ENCODE results near the gene DGKZ.

The DGKZ gene

GRCh38 chr11:46333394-46333947, 13.8 kb upstream of the DGKZ start:
- peak overlapping the region; percentile 55; the same call in 1 of the 2 replicates for H3K4me2 ChIP-seq (ENCODE audit: low read length)
- no peaks in the 10 kb centered on the region for H3K79me2 ChIP-seq (ENCODE audit: insufficient read depth, low read length)
- TF ChIP-seq CTCF (IDR thresholded peaks at IDR 0.05; ENCODE audit: low read length): no peak
- H3K36me3 ChIP-seq (ENCODE audit: insufficient read depth, low read length): no peaks in the 10 kb centered on the region
- no peaks in the 10 kb centered on the region for H3K9me2 ChIP-seq (ENCODE audit: low read depth, low read length)
- no peaks in the 10 kb centered on the region for H3K9me3 ChIP-seq (ENCODE audit: low read length)
- peaks cover 24% of the 10 kb centered on the region; the same call in 1 of the 2 replicates for H3K27me3 ChIP-seq (ENCODE audit: insufficient read depth, low read length)
- H3K4me1 ChIP-seq (ENCODE audit: insufficient read depth, low read length, severe bottlenecking): no peaks in the 10 kb centered on the region
- no peak overlapping the region for H3K9ac ChIP-seq (ENCODE audit: low read length)
- no peaks in the 10 kb centered on the region for H4K20me1 ChIP-seq (ENCODE audit: insufficient read depth, low read length)
- no peak overlapping the region for H3K27ac ChIP-seq (ENCODE audit: low read depth, low read length, poor library complexity, severe bottlenecking)
- H3K4me3 ChIP-seq (ENCODE audit: low read depth, low read length, poor library complexity, severe bottlenecking): peak overlapping the region; percentile 41
- no peaks in the 10 kb centered on the region for H3F3A ChIP-seq (ENCODE audit: insufficient read depth, low read length)
- H2AFZ ChIP-seq (ENCODE audit: low read length): no peak overlapping the region

- H3K27ac ChIP-seq (ENCODE audit: low read depth, low read length, poor library complexity, severe bottlenecking): no peak overlapping the region
- no peaks in the 10 kb centered on the region for H4K20me1 ChIP-seq (ENCODE audit: insufficient read depth, low read length)
- H3K9me3 ChIP-seq (ENCODE audit: low read length): no peaks in the 10 kb centered on the region
- no peaks in the 10 kb centered on the region for H3K79me2 ChIP-seq (ENCODE audit: insufficient read depth, low read length)
- H3K4me2 ChIP-seq (ENCODE audit: low read length): no peak overlapping the region
- H3F3A ChIP-seq (ENCODE audit: insufficient read depth, low read length): no peaks in the 10 kb centered on the region
- no peak overlapping the region for H3K9ac ChIP-seq (ENCODE audit: low read length)
- no peak overlapping the region for H2AFZ ChIP-seq (ENCODE audit: low read length)
- H3K4me3 ChIP-seq (ENCODE audit: low read depth, low read length, poor library complexity, severe bottlenecking): no peak overlapping the region
- H3K9me2 ChIP-seq (ENCODE audit: low read depth, low read length): no peaks in the 10 kb centered on the region
- no peaks in the 10 kb centered on the region for H3K4me1 ChIP-seq (ENCODE audit: insufficient read depth, low read length, severe bottlenecking)
- H3K36me3 ChIP-seq (ENCODE audit: insufficient read depth, low read length): no peaks in the 10 kb centered on the region
- TF ChIP-seq CTCF (IDR thresholded peaks at IDR 0.05; ENCODE audit: low read length) (no peak), EZH2 (IDR thresholded peaks at IDR 0.05; ENCODE audit: borderline replicate concordance, low read length) (no peak)
- peaks cover 24% of the 10 kb centered on the region; the same call in 1 of the 2 replicates for H3K27me3 ChIP-seq (ENCODE audit: insufficient read depth, low read length)
Observed at GRCh38 chr11:46334211-46334610, 13.1 kb upstream of the DGKZ start.

- Histone ChIP-seq H3K9ac (ENCODE audit: low read length) (no peak overlapping the region), H3K9me2 (ENCODE audit: low read depth, low read length) (no peaks in the 10 kb centered on the region), H3K27me3 (ENCODE audit: insufficient read depth, low read length) (peaks cover 24% of the 10 kb centered on the region; the same call in 1 of the 2 replicates), H3K79me2 (ENCODE audit: insufficient read depth, low read length) (no peaks in the 10 kb centered on the region), H3K4me3 (ENCODE audit: low read depth, low read length, poor library complexity, severe bottlenecking) (no peak overlapping the region), H4K20me1 (ENCODE audit: insufficient read depth, low read length) (no peaks in the 10 kb centered on the region), H2AFZ (ENCODE audit: low read length) (no peak overlapping the region), H3K27ac (ENCODE audit: low read depth, low read length, poor library complexity, severe bottlenecking) (no peak overlapping the region), H3K9me3 (ENCODE audit: low read length) (no peaks in the 10 kb centered on the region), H3K4me2 (ENCODE audit: low read length) (no peak overlapping the region), H3K4me1 (ENCODE audit: insufficient read depth, low read length, severe bottlenecking) (no peaks in the 10 kb centered on the region), H3K36me3 (ENCODE audit: insufficient read depth, low read length) (no peaks in the 10 kb centered on the region), H3F3A (ENCODE audit: insufficient read depth, low read length) (no peaks in the 10 kb centered on the region)
- TF ChIP-seq EZH2 (IDR thresholded peaks at IDR 0.05; ENCODE audit: borderline replicate concordance, low read length) (no peak), CTCF (IDR thresholded peaks at IDR 0.05; ENCODE audit: low read length) (no peak)
Observed at GRCh38 chr11:46335271-46335670, 12.0 kb upstream of the DGKZ start.
